Tibial nerve (tissue), 4 donors: ENCODE measurements around the gene WARS2. TPM values are rescaled to one million over a fixed set of nuclear protein-coding genes. Genes with fewer than 3 reads are reported as not detected.

Source experiments
- DNase-seq, 2 donors: peaks; one replicate each; pipeline ENCODE4 v3.0.0-alpha.2; 2019; ENCODE audit warnings: low spot score in 2 of 2
- H3K27ac ChIP-seq, 4 donors: fragments of 200-600 bp; sonication (generic) in 3 of 4; one replicate each; pipeline ENCODE4 v1.5.1; 2017 to 2019; ENCODE audit warnings: mild to moderate bottlenecking in 1 of 4
- H3K27me3 ChIP-seq, 2 donors: fragments of 200-600 bp; sonication (generic) in 1 of 2; one replicate each; pipeline versions ENCODE4 v1.5.1 to v1.6.0; 2017 to 2019
- H3K36me3 ChIP-seq, 3 donors: fragments of 200-600 bp; sonication (generic); one replicate each; pipeline ENCODE4 v1.5.1; 2018 to 2019
- H3K4me1 ChIP-seq, 4 donors: fragments of 200-600 bp; sonication (generic) in 3 of 4; one replicate each; pipeline ENCODE4 v1.5.1; 2017 to 2019
- H3K4me3 ChIP-seq, 4 donors: fragments of 200-600 bp; sonication (generic) in 3 of 4; one replicate each; pipeline ENCODE4 v1.5.1; 2017 to 2019; ENCODE audit warnings: mild to moderate bottlenecking in 1 of 4, moderate library complexity in 1 of 4
- H3K9me3 ChIP-seq, 4 donors: fragments of 200-600 bp; sonication (generic) in 3 of 4; one replicate each; pipeline ENCODE4 v1.5.1; 2017 to 2019
- CTCF ChIP-seq, 5 experiments: fragments of 200-600 bp in 3 of 5; fragments of 450-650 bp in 2 of 5; sonication (generic) in 3 of 5; IDR thresholded peaks; one replicate each; pipeline ENCODE4 v1.5.1; 2016 to 2019; ENCODE audit warnings: antibody characterized with exemption in 5 of 5, mild to moderate bottlenecking in 3 of 5, moderate library complexity in 2 of 5
- EP300 ChIP-seq, 2 donors: sonication (generic); formaldehyde crosslinking; IDR thresholded peaks; one replicate each; pipeline ENCODE4 v1.6.1; 2017; ENCODE audit warnings: antibody characterized with exemption in 2 of 2, mild to moderate bottlenecking in 1 of 2
- POLR2A ChIP-seq, 2 donors: fragments of 450-650 bp; IDR thresholded peaks; one replicate each; pipeline ENCODE4 v1.6.1; 2017; ENCODE audit warnings: antibody characterized with exemption in 2 of 2, mild to moderate bottlenecking in 2 of 2, moderate library complexity in 2 of 2
- WGBS, 2 donors: methylation state at CpG; one replicate each; pipeline ENCODE4 v1.1.5; 2018; 5-methylcytosine and 5-hydroxymethylcytosine counted together
- total RNA-seq, 4 donors: library from RNA; depleted of rRNA; stranded (reverse); fragments of >200 nt; gene quantifications; one replicate each; pipeline ENCODE4 v1.1.0, GENCODE V29; 2016

Gene WARS2
- total RNA-seq, 4 donors from 2014 or later, result 18.9 to 31.0 (median 22.0) TPM

DNA sequence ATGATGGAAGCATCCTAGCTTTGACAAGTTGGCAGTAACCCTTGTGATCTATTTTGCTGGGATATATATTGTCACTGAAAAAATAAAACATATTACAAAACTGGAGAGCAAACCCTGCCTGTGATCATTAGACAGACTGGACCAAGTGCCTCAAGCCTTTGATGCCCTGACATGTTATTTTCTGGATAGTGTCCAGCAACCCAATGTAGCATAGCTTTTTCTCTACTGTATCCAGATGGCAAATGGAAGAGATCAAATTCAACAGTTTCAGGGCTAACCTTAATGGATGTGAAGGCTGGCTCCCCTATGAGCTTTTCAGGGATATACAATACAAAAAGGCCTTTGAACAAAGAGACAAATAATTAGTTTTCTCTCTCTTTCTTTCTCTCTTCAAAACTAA, 25.1 kb downstream of the WARS2 start:
- Histone ChIP-seq H3K4me3 (no peak overlapping the region), H3K27ac (no peak overlapping the region)
- DNase-seq, result no peak

DNA sequence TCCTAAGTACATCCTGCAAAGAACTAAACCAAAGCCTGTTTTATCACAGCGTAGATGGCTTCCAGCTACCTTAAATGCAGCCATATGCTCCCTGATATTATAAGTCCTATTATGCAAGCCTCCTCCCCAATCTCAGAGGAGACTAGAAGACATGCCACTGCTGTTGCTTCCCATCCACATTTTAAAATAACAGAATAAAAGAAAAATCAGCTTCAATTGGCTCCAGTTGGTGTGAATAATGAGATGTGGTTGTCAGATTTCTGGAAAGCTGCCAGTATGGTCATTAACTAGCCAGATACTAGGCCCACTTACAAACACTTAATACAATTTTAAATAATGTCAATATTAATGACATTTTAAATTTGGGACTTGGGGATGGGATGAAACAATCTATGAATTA, 25.7 kb downstream of the WARS2 start:
- TF ChIP-seq POLR2A (IDR thresholded peaks at IDR 0.05), result no peak
- TF ChIP-seq EP300 (IDR thresholded peaks at IDR 0.05), result no peak
- TF ChIP-seq CTCF (IDR thresholded peaks at IDR 0.05), result no peak
- Histone ChIP-seq H3K4me1 (no peaks in the 10 kb centered on the region), H3K9me3 (peaks cover 0 to 21% (median 0%) of the 10 kb centered on the region in 4 donors), H3K27ac (no peak overlapping the region), H3K36me3 (peaks cover 0 to 14% (median 0%) of the 10 kb centered on the region in 3 donors), H3K4me3 (no peak overlapping the region), H3K27me3 (no peaks in the 10 kb centered on the region)
- whole genome bisulfite sequencing, 2 donors, result 93 to 97% methylated on average over 1 of the region's 1 CpG
- no peak for DNase-seq

More for the DNA sequence above, 25.1 kb downstream of the WARS2 start:
- no peak for TF ChIP-seq EP300 (IDR thresholded peaks at IDR 0.05)
- no peak for TF ChIP-seq POLR2A (IDR thresholded peaks at IDR 0.05)
- TF ChIP-seq CTCF (IDR thresholded peaks at IDR 0.05), result no peak
- H3K36me3 ChIP-seq, result peaks cover 0 to 14% (median 0%) of the 10 kb centered on the region in 3 donors
- no peaks in the 10 kb centered on the region for H3K27me3 ChIP-seq
- no peaks in the 10 kb centered on the region for H3K4me1 ChIP-seq
- peaks cover 0 to 21% (median 0%) of the 10 kb centered on the region in 4 donors for H3K9me3 ChIP-seq

DNA sequence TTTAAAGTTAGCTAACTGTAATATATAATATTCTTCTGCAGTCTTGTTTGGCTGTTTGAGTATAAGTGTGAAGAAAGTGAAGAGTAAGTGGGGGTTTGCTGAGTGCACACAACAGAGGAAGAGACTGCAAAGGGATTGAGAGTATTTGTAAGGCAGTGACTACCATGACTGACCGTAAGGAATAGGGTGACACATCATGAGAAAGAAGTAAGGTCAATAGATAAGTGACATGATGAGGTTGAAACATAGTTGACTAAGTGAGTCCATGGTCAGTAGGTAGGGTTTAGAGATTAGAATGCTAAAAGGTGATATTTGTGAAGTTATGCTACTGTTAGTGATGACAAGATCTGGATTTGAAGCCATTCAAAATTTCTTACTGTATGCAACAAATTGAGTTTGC, 27.7 kb downstream of the WARS2 start:
- Histone ChIP-seq H3K36me3 (peaks cover 0 to 14% (median 0%) of the 10 kb centered on the region in 3 donors), H3K27ac (no peak overlapping the region), H3K4me1 (no peaks in the 10 kb centered on the region), H3K9me3 (peaks cover 0 to 7% (median 0%) of the 10 kb centered on the region in 4 donors), H3K4me3 (no peak overlapping the region), H3K27me3 (no peaks in the 10 kb centered on the region)
- no peak for TF ChIP-seq CTCF (IDR thresholded peaks at IDR 0.05)
- TF ChIP-seq POLR2A (IDR thresholded peaks at IDR 0.05), result no peak
- TF ChIP-seq EP300 (IDR thresholded peaks at IDR 0.05), result no peak
- no peak for DNase-seq
- 95 to 100% methylated on average over 1 of the region's 1 CpG for WGBS, 2 donors

DNA sequence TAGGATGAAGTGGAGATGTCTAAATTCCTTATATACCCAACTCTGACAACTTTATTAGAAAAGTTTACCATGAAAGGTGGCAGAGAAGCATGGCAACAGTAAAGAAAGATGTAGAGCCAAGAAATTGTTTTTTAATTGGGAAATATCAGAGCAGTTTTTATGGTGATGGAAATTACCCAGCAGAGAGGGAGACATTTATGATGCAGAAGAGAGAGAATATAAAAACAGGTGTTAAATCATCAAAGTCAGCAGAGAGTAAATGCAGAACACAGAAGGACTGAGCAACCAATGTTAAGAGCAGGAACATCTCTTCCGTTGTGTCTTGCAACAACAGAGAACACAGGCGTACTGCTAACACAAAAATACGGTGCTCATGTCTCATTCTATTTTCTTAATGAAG, 28.2 kb downstream of the WARS2 start:
- no peaks in the 10 kb centered on the region for H3K4me1 ChIP-seq
- DNase-seq, result no peak
- H3K4me3 ChIP-seq, result no peak overlapping the region
- no peaks in the 10 kb centered on the region for H3K27me3 ChIP-seq
- TF ChIP-seq EP300 (IDR thresholded peaks at IDR 0.05), result no peak
- TF ChIP-seq POLR2A (IDR thresholded peaks at IDR 0.05), result no peak
- no peak for TF ChIP-seq CTCF (IDR thresholded peaks at IDR 0.05)
- H3K27ac ChIP-seq, result no peak overlapping the region
- peaks cover 0 to 14% (median 0%) of the 10 kb centered on the region in 3 donors for H3K36me3 ChIP-seq
- H3K9me3 ChIP-seq, result peaks cover 0 to 7% (median 0%) of the 10 kb centered on the region in 4 donors
- WGBS, 2 donors, result 92 to 96% methylated on average over 3 of the region's 3 CpGs

- TF ChIP-seq CTCF (IDR thresholded peaks at IDR 0.05) (no peak), POLR2A (IDR thresholded peaks at IDR 0.05) (no peak), EP300 (IDR thresholded peaks at IDR 0.05) (no peak)
- WGBS, 2 donors, result 79 to 85% methylated on average over 1 of the region's 1 CpG
- Histone ChIP-seq H3K27ac (no peak overlapping the region), H3K4me1 (no peaks in the 10 kb centered on the region), H3K36me3 (peaks cover 0 to 9% (median 0%) of the 10 kb centered on the region in 3 donors), H3K9me3 (peaks cover 0 to 7% (median 0%) of the 10 kb centered on the region in 4 donors), H3K4me3 (no peak overlapping the region), H3K27me3 (no peaks in the 10 kb centered on the region)
- DNase-seq, result no peak
These were observed 31.5 kb downstream of the WARS2 start for GRCh38 chr1:119108988-119109387.
